GM20431 (cell line): ENCODE measurements around the gene MGAT4C.
"Not testable (repeated sequence)": the region's sequence is repeated elsewhere in the genome, so short reads cannot be mapped to it uniquely, and the experiment has no call there.

Experiments
- in situ Hi-C: fragments of 300-500 bp; cut with MseI, MboI; formaldehyde crosslinking; loops from one replicate; pipeline ENCODE4 v1.15.0; 2020; ENCODE audit warnings: low sequenced_read_pairs; ENCODE audit not compliant: unreplicated experiment

Gene MGAT4C

GRCh38 chr12:86139671-86140070 lies 116.5 kb downstream of the MGAT4C start:
- in situ Hi-C loops = no loop called here

- in situ Hi-C loops = no loop called here
Observed at GRCh38 chr12:86138770-86139169, 117.4 kb downstream of the MGAT4C start.

GRCh38 chr12:86137936-86138335 lies 118.3 kb downstream of the MGAT4C start:
- in situ Hi-C loops = no loop called here

- in situ Hi-C loops = no loop called here
Observed at GRCh38 chr12:86134561-86134960, 121.6 kb downstream of the MGAT4C start.

GRCh38 chr12:86126900-86127299 lies 129.3 kb downstream of the MGAT4C start:
- in situ Hi-C loops = not testable (repeated sequence)

GRCh38 chr12:86122846-86123468 lies 133.2 kb downstream of the MGAT4C start:
- in situ Hi-C loops = no loop called here

- in situ Hi-C loops = no loop called here
Observed at GRCh38 chr12:86118161-86118560, 138.0 kb downstream of the MGAT4C start.

GRCh38 chr12:86117711-86118110 lies 138.5 kb downstream of the MGAT4C start:
- in situ Hi-C loops = no loop called here

- in situ Hi-C loops = no loop called here
Observed at GRCh38 chr12:86104087-86104486, 152.1 kb downstream of the MGAT4C start.

- in situ Hi-C loops = no loop called here
Observed at GRCh38 chr12:86097161-86097560, 159.0 kb downstream of the MGAT4C start.

GRCh38 chr12:86091681-86092080 lies 164.5 kb downstream of the MGAT4C start:
- in situ Hi-C loops = no loop called here

GRCh38 chr12:86081843-86082242 lies 174.3 kb downstream of the MGAT4C start:
- in situ Hi-C loops = no loop called here

GRCh38 chr12:86059052-86059451 lies 197.1 kb downstream of the MGAT4C start:
- in situ Hi-C loops = not testable (repeated sequence)

GRCh38 chr12:86057092-86057845 lies 198.9 kb downstream of the MGAT4C start:
- in situ Hi-C loops = no loop called here

- in situ Hi-C loops = no loop called here
Observed at GRCh38 chr12:86052921-86053320, 203.3 kb downstream of the MGAT4C start.

GRCh38 chr12:86050010-86050409 lies 206.2 kb downstream of the MGAT4C start:
- in situ Hi-C loops = no loop called here

GRCh38 chr12:86044396-86044795 lies 211.8 kb downstream of the MGAT4C start:
- in situ Hi-C loops = no loop called here

- in situ Hi-C loops = no loop called here
Observed at GRCh38 chr12:86042062-86042461, 214.1 kb downstream of the MGAT4C start.

GRCh38 chr12:86018361-86018760 lies 237.8 kb downstream of the MGAT4C start:
- in situ Hi-C loops = no loop called here

- in situ Hi-C loops = no loop called here
Observed at GRCh38 chr12:86015026-86015425, 241.2 kb downstream of the MGAT4C start.

- in situ Hi-C loops = no loop called here
Observed at GRCh38 chr12:86006727-86007126, 249.5 kb downstream of the MGAT4C start.

- in situ Hi-C loops = no loop called here
Observed at GRCh38 chr12:85998074-85998473, 258.1 kb downstream of the MGAT4C start.
